GM19025 (cell line): ENCODE results near the gene PAM.

ENCODE experiments used
- ATAC-seq: cut with Tn5 transposase; IDR thresholded peaks from one replicate; pipeline ENCODE4 v1.9.1; 2021; ENCODE audit warnings: mild to moderate bottlenecking, low read depth, moderate library complexity; ENCODE audit not compliant: unreplicated experiment

PAM gene

GRCh38 chr5:102853680-102854079 lies 98.6 kb downstream of the PAM start:
- ATAC-seq = no peak

- no peak for ATAC-seq
Observed at GRCh38 chr5:102855681-102856388, 100.7 kb downstream of the PAM start.

- no peak for ATAC-seq
Observed at GRCh38 chr5:102856389-102856777, 101.3 kb downstream of the PAM start.

- ATAC-seq = no peak
Observed at GRCh38 chr5:102857076-102857818, 102.1 kb downstream of the PAM start.

GRCh38 chr5:102858221-102858620 lies 103.1 kb downstream of the PAM start:
- no peak for ATAC-seq

- no peak for ATAC-seq
Observed at GRCh38 chr5:102858808-102859207, 103.7 kb downstream of the PAM start.

- no peak for ATAC-seq
Observed at GRCh38 chr5:102860035-102860434, 104.9 kb downstream of the PAM start.

- no peak for ATAC-seq
Observed at GRCh38 chr5:102863058-102863457, 108.0 kb downstream of the PAM start.

GRCh38 chr5:102863764-102864560 lies 108.9 kb downstream of the PAM start:
- no peak for ATAC-seq

GRCh38 chr5:102865171-102865509 lies 110.0 kb downstream of the PAM start:
- no peak for ATAC-seq

- peak; percentile 78 for ATAC-seq
Observed at GRCh38 chr5:102865510-102866236, 110.6 kb downstream of the PAM start.

GRCh38 chr5:102866237-102866600 lies 111.1 kb downstream of the PAM start:
- no peak for ATAC-seq

- no peak for ATAC-seq
Observed at GRCh38 chr5:102867992-102868662, 113.0 kb downstream of the PAM start.

GRCh38 chr5:102869230-102869629 lies 114.1 kb downstream of the PAM start:
- no peak for ATAC-seq

GRCh38 chr5:102873379-102873932 lies 118.4 kb downstream of the PAM start:
- ATAC-seq = no peak

- ATAC-seq = no peak
Observed at GRCh38 chr5:102874054-102874453, 118.9 kb downstream of the PAM start.

- no peak for ATAC-seq
Observed at GRCh38 chr5:102875721-102876123, 120.6 kb downstream of the PAM start.

GRCh38 chr5:102876610-102877009 lies 121.5 kb downstream of the PAM start:
- ATAC-seq = no peak

- no peak for ATAC-seq
Observed at GRCh38 chr5:102879741-102880140, 124.6 kb downstream of the PAM start.

GRCh38 chr5:102886586-102886985 lies 131.5 kb downstream of the PAM start:
- ATAC-seq = no peak
